HuH-7.5 (cell line): ENCODE results near the gene NBEAL2.
"Not testable (repeated sequence)": the region's sequence is repeated elsewhere in the genome, so short reads cannot be mapped to it uniquely, and the experiment has no call there.

Source experiments
- DNase-seq: peaks from one replicate; pipeline ENCODE4 v3.0.0; 2011; ENCODE audit warnings: low spot score

Gene NBEAL2

DNA sequence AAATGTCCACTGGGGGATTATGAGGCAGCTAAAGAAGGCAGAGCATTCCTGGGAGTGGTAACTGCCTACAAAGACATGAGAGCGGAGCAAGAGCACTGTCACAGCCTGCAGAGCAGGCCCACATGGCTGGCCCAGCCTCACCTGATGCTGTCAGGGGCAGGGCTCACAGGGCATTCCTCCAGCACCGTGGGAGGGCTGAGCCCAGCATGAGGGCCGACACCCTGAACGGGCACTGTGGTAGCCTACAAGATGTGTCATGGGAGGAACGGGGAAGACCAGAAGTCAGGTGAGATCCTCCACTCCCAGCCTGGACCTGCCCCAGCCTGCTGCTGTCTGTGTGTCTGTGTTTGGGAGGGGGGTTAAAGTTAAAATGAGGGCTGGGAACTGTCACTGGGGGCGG lies 33.0 kb upstream of the NBEAL2 start:
- no peak for DNase-seq

DNA sequence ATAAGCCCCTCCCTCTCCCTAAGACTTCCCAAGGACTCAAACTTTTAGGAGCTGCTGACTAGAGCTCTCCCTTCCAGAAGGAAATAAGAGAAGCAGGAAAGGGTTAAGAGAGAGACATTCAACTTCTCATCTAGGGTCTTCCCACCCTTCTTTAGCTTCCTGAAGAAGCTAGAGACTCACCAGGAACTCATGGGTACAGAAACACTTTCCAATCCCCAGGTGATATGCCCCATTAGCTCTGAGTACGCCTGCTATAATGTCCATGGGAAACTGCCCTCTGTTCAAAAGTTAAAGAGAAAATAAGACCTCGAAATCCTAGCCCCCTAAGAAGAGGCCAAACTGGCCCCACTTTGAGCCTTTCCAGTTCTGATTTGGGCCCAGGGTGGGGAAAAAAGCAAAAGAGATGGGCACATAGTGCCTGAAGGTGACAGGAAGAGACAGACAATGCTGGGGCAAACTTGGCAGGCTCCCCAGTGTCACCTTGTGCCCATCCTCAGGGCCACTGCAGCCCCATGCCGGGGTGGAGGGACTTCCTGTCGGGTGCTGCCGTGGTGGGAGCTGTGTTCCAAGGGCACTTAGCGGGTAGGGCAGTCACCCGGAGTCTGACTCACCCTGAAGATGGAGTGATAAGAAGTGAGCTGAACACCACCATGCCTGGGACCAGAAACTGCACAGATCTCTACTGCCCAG lies 32.5 kb upstream of the NBEAL2 start:
- DNase-seq = no peak

GRCh38 chr3:46947546-46947901 lies 31.9 kb upstream of the NBEAL2 start:
- DNase-seq = no peak

GRCh38 chr3:46947981-46948791 lies 31.3 kb upstream of the NBEAL2 start:
- peak; percentile 40 for DNase-seq

DNA sequence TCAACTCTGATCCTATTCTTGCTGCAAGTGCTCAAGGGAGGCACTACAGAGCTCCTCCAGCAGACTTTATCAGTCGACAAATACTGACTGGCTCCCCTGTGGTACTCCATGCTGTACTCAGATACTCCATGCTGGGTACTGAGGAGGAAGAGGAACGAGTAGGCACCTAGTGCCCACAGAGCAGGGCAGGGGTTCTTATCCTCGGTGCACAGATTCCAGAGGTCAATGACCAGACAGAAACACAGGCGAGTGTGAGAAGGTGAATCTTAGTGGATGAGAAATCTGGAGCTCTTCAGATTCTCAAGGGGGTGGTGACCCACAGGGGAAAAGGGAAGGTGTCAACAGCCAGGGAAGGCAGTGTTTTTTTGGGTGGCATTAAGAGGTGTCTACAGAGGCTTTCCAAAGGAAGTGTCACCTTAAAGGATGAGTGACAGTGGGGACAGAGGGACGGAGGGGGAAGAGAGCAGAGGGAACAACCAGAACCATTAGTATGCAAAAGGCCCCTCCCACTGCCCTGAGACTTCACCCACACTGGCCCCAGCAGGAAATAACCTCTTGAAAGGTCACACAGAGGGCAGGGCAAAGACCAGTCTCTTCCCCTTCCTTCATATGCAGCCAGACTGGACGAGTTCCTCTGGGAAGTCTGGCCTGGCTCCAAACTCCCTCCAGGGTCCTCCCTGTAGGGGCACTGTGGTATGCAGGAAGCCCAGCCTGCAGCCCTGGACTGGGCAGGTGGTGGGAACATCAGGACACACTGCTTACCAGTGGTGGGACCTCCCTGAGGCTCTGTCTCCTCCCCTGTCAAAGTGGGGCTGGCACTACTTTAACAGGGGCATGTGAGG lies 30.4 kb upstream of the NBEAL2 start:
- no peak for DNase-seq

- no peak for DNase-seq
Measured at GRCh38 chr3:46950177-46950576, 29.3 kb upstream of the NBEAL2 start.

DNA sequence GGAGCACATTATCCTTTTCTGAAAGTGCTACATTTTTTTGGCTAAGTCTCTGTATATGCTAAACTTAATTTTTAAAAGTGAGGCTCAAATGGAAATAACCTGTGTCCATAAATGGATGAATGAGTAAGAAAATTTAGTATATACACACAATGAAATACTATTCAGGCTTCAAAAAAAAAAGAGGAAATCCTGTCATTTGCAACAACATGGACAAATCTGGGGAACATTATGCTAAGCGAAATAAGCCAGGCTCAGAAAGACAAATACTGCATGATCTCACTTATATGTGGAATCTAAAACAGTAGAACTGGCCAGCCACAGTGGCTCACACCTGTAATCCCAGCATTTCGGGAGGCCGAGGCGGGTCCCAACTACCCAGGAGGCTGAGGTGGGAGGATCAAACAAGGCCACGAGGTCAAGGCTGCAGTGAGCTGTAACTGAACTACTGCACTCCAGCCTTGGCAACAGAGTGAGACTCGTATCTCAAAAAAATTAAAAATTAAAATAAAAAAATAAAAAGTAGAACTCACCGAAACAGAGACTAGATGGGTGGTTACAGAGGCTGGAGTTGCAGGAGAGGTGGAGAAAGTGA lies 28.7 kb upstream of the NBEAL2 start:
- no peak for DNase-seq

DNA sequence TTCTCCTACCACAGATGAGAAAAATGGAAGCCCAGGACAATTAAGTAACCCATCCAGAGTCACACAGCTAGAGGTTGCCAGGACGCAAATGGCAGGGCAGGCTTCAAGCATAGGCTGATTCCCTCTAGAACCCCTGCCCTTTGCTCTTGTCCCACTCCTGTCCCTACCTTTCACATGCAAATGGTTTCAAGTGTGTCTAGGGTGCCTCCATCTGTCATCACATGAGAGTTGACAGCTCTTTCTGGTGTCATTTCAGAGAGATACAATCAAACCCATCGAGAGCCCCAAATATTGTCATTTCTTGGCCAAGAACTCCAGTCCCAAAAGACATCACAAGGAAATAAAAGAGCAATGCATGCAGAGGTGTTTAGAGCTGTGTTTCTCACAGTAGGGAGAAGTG lies 26.7 kb upstream of the NBEAL2 start:
- DNase-seq = no peak

DNA sequence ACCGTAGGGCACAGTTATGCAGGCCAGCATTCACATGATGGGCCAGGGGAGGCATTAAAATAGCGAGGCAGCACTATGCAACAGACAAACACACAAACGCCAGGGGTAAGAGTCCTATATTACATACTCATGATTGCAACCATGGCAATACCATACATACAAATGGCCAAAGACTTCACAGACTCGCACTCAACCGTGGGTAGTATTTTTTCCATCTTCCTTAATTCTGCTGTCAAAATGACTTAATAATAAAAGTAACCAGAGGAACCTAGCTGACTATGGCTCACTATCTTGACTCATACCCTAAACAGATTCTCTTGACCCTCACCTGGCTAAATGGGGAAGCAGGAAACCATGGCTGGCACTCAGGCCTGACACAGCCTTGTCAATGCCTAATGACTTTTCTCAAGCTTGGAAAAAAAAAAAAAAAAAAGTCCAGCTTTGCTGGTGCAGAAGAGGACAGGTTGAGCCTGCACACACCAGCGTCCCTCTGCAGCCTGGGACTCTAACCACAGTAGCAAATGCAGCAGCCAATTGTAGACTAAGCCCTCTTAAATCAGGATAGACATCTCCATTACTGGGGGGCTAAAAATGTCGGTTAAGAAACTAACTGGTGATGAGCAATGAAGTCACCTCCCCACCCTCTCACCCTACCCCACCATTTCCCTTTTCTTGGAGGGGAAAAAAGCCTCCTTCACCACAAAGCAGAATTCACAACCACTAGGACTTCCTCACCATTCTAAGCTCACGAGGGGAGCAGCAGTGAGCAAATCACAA lies 26.0 kb upstream of the NBEAL2 start:
- no peak for DNase-seq

- no peak for DNase-seq
Measured at GRCh38 chr3:46954178-46954577, 25.3 kb upstream of the NBEAL2 start.

- DNase-seq = no peak
Measured at GRCh38 chr3:46955157-46955556, 24.3 kb upstream of the NBEAL2 start.

GRCh38 chr3:46955801-46956259 lies 23.6 kb upstream of the NBEAL2 start:
- DNase-seq = no peak

DNA sequence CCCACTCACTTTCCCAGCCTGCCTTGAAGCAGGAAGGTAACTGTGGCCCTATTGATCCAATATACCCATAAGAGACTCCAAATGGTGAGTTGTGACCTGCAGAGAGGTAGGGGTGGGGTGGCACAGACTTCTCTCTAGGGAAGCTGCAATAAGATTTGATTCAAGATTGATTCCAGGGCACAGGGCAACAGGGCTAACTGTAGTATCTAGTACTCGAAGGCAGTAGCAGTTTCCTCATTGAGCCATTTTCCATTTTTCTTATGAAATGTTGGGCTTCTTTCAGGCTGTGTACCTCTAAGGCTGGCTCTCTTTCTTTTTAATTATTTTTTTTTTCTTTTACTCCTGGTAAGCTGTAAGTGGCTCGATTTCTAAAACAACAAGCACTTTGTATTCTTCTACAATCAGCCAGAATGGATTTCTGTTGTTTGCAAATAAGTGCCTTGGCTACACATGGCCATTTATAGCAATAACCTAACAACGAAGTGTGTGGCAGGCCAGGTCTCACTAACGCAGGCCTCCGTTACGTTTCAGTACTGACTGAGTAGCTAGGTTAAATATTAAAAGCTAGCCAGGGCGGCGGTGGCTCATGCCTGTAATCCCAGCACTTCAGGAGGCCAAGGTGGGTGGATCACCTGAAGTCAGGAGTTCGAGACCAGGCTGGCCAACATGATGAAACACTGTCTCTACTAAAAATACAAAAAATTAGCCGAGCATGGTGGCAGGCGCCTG lies 22.2 kb upstream of the NBEAL2 start:
- DNase-seq = no peak

GRCh38 chr3:46958467-46959160 lies 20.9 kb upstream of the NBEAL2 start:
- DNase-seq = no peak

DNA sequence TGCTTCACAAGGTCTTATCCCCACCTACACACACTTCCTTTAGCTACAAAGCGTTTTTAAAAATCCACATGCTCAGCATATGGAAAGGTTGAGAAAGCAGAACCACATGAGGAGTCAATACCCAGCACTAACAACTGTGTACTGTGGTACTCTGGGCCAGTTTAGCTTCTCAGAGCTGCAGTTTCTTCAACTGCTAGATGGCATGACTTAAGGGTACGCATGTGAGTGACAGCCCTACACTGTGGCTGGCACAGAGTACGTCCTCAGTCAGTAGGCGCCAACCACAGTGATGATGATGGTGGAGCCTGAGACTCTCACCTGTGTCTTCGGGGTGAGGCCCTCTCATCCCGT lies 20.3 kb upstream of the NBEAL2 start:
- no peak for DNase-seq

GRCh38 chr3:46960081-46960701 lies 19.3 kb upstream of the NBEAL2 start:
- DNase-seq = no peak

DNA sequence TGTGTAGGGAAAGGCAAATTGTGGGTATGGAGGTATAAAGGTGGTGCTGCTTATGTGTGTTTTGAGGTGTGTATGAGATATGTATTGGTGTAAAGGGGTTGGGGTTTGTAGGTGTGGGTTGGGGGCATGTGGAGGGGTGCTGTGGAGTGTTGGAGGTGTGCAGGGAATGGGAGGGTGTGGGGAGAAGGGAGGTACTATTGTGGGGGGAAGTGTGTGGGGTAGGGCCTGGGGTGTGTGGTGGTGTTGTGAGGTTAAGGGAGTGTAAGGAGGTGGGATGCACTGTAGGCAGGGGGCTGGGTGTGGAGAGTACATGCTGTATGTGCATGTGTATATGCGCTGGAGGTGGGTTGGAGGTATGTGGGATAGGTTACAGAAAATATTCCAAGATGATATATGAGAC lies 18.6 kb upstream of the NBEAL2 start:
- DNase-seq = no peak

DNA sequence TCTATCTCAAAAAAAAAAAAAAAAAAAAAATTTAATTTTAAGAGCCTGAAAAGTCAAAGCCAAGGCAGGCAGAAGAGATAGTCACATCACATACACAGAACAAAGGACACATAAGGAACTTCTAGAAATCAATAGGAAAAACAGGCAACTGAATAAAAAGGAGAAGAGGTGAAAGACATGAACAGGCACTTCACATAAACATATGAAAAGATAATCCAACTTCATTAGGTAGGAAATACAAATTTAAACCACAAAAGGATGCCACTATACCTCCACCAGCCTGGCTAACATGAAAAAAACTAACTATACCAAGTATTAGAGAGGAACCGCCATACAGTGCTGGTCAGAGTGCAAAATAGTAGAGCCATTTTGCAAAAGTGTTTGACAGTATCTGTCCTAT lies 17.0 kb upstream of the NBEAL2 start:
- no peak for DNase-seq

DNA sequence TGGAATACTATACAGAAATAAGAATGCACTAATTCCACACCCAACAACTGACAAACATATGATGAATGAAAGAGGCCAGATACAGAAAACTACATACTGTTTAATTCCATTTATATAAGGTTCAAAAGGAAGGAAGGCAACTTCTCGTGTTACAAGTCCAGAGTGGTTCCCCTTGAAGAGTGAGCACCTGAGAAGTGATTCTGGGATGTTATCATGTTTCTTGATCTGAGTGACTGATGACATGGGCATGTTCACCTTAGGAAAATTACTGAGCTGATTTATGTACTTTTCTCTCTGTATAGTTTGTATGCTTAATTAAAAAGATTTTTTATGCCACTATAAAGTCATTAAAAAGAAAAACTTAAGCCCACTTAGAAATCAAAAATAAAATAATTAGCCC lies 16.5 kb upstream of the NBEAL2 start:
- no peak for DNase-seq

DNA sequence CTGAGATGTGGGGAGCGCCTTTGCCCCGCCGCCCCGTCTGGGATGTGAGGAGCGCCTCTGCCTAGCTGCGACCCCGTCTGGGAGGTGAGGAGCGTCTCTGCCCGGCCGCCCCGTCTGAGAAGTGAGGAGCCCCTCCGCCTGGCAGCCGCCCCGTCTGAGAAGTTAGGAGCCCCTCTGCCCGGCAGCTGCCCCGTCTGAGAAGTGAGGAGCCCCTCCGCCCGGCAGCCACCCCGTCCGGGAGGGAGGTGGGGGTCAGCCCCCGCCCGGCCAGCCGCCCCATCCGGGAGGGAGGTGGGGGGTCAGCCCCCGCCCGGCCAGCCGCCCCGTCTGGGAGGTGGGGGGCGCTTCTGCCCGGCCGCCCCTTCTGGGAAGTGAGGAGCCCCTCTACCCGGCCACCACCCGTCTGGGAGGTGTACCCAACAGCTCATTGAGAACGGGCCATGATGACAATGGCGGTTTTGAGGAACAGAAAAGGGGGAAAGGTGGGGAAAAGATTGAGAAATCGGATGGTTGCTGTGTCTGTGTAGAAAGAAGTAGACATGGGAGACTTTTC lies 15.4 kb upstream of the NBEAL2 start:
- DNase-seq = not testable (repeated sequence)
